Kidney (tissue), 14 donors: ENCODE results near the gene C1QTNF12. TPM values are rescaled to one million over a fixed set of nuclear protein-coding genes. Genes with fewer than 3 reads are reported as not detected.
A peak's percentile ranks its signal among the peaks of the same experiment; 100 is the strongest.

Experiments used
- DNase-seq, 5 donors: peaks; one replicate each; pipeline ENCODE4 v3.0.0-alpha.2; 2013 to 2020
- FAIRE-seq: peaks from 2 replicates; lab custom pipeline; 2012; peaks lifted over from hg19 to GRCh38; lab: Jason Lieb, UNC
- H3K27ac ChIP-seq, 2 donors: one replicate each; pipeline ENCODE4 v1.7.0; 2013; ENCODE audit warnings: low read depth in 2 of 2, low read length in 2 of 2, inconsistent platforms in 1 of 2
- H3K27me3 ChIP-seq: one replicate; pipeline ENCODE4 v1.7.1; 2013; ENCODE audit warnings: low read length, inconsistent platforms; ENCODE audit not compliant: control insufficient read depth, insufficient read depth
- H3K36me3 ChIP-seq, 3 donors: one replicate each; pipeline versions ENCODE4 v1.7.0 to v1.7.1; 2013; ENCODE audit warnings: low read length in 3 of 3, control low read depth in 1 of 3, inconsistent platforms in 1 of 3; ENCODE audit not compliant: insufficient read depth in 3 of 3, control insufficient read depth in 2 of 3
- H3K4me1 ChIP-seq, 3 donors: one replicate each; pipeline versions ENCODE4 v1.7.0 to v1.7.1; 2013; ENCODE audit warnings: low read length in 3 of 3, inconsistent platforms in 1 of 3, low read depth in 1 of 3; ENCODE audit not compliant: control insufficient read depth in 2 of 3, insufficient read depth in 2 of 3
- H3K4me3 ChIP-seq, 3 donors: one replicate each; pipeline versions ENCODE4 v1.7.0 to v1.8.1; 2013; ENCODE audit warnings: low read length in 3 of 3, control low read depth in 1 of 3, inconsistent platforms in 1 of 3
- H3K9ac ChIP-seq, 3 donors: one replicate each; pipeline versions ENCODE4 v1.7.0 to v1.7.1; 2013; ENCODE audit warnings: low read length in 3 of 3, control low read depth in 1 of 3, inconsistent platforms in 1 of 3
- H3K9me3 ChIP-seq, 3 donors: one replicate each; pipeline versions ENCODE4 v1.7.0 to v1.7.1; 2013; ENCODE audit warnings: low read length in 3 of 3, control low read depth in 1 of 3, inconsistent platforms in 1 of 3; ENCODE audit not compliant: control insufficient read depth in 2 of 3, insufficient read depth in 1 of 3
- CTCF ChIP-seq: IDR thresholded peaks from 3 replicates; pipeline ENCODE4 v1.5.1; 2012; ENCODE audit warnings: mild to moderate bottlenecking, moderate library complexity, borderline replicate concordance; ENCODE audit not compliant: insufficient read depth; ENCODE audit errors: extremely low read depth
- intact Hi-C: fragments of 100-400 bp; cut with DNase I; formaldehyde crosslinking; loops from one replicate; pipeline ENCODE4 v1.11.1; 2022
- polyA plus RNA-seq: library from polyadenylated mRNA; stranded (reverse); fragments of 350-450 nt; fragmentation: Illumina TruSeq; extraction: RNeasy Lipid Tissue Mini Kit (QIAGEN cat#74804); gene quantifications from one replicate; pipeline ENCODE4 v1.2.3, GENCODE V29; 2014; ENCODE audit warnings: low read depth, low replicate concordance; ENCODE audit not compliant: insufficient read depth
- total RNA-seq: library from RNA; stranded (reverse); fragmentation: NEBNext Ultra II Directional; extraction: Animal tissue kit (Norgen Biotek cat#: 25700); gene quantifications from one replicate; pipeline ENCODE4 v1.2.1, GENCODE V29; 2021
- donor health status: control.
- donor health status: control.
- donor health status: control.
- donor health status: control.
- donor health status: control.
- donor health status: DM: yes; HTN: yes; CAD: no.
- donor health status: Normal renal cell carcinoma (clear cell type).

C1QTNF12 gene
- total and polyA plus RNA-seq, 2 donors from 2014 or later: 3.1 to 9.9 TPM

DNA sequence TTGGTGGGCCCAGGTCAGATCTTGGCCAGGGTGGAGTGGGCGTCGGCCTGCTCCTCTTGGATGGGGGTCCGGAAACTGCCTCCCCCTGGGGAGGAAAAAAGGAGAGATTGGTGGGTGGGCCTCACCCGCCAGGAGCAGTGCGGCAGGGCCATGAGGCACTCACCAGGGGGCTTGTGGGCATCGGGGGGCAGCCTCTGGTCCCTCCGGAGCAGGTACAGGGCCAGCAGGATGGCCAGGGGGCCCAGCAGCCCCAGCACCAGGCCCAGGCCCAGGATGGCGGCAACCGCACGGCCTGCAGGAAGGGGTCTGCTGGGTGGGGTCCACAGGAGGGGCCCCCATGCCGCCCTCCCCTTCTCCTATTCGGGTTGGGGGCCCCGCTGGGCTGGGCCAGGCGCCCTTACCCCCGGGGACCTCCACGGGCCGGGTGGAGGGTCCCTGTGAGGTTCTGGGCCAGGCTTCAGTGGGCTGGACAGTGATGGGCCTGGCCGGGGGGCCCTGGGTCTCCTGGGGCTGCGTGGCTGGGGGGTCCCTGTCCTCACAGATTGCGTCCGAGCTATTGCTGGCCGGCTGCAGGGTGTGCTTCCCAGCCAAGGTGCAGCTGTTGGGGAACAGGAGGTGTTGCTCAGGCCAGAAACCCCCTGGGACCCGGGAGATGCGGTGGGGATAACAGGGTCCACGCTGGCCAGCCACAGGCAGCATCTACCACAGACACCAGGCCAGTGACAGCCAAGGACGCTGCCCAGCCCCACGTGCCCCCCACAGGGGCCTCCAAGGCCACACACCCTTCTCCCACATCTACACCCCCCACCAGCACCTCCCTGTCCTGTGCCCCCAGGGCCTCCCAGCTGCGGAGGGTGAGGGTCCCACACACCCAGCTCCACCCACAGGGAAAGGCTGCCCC lies 34.7 kb downstream of the C1QTNF12 start:
- H3K27me3 ChIP-seq: no peaks in the 10 kb centered on the region
- peaks cover 0 to 7% (median 0%) of the 10 kb centered on the region in 3 donors for H3K4me1 ChIP-seq
- no peak overlapping the region for H3K27ac ChIP-seq
- FAIRE-seq (no peak), DNase-seq (peak in 2 of 5 donors; percentile 57 to 73)
- no peak overlapping the region for H3K4me3 ChIP-seq
- no peaks in the 10 kb centered on the region for H3K36me3 ChIP-seq
- no peak for TF ChIP-seq CTCF
- no peak overlapping the region for H3K9ac ChIP-seq
- intact Hi-C loops: no loop called here
- no peaks in the 10 kb centered on the region for H3K9me3 ChIP-seq

- DNase-seq (peak in 2 of 5 donors; percentile 40 to 80), FAIRE-seq (no peak)
- Histone ChIP-seq H3K4me3 (no peak overlapping the region), H3K9ac (no peak overlapping the region), H3K27ac (no peak overlapping the region), H3K9me3 (no peaks in the 10 kb centered on the region), H3K4me1 (peaks cover 0 to 7% (median 0%) of the 10 kb centered on the region in 3 donors), H3K27me3 (no peaks in the 10 kb centered on the region), H3K36me3 (no peaks in the 10 kb centered on the region)
- TF ChIP-seq CTCF: no peak
- intact Hi-C loops: no loop called here
These were observed 35.6 kb downstream of the C1QTNF12 start for GRCh38 chr1:1210726-1211540.

GRCh38 chr1:1208713-1209433 lies 37.6 kb downstream of the C1QTNF12 start:
- Histone ChIP-seq H3K27ac (no peak overlapping the region), H3K9me3 (no peaks in the 10 kb centered on the region), H3K36me3 (no peaks in the 10 kb centered on the region), H3K4me3 (no peak overlapping the region), H3K27me3 (no peaks in the 10 kb centered on the region), H3K9ac (no peak overlapping the region), H3K4me1 (peaks cover 0 to 5% (median 0%) of the 10 kb centered on the region in 3 donors)
- DNase-seq (peak in 1 of 5 donors; percentile 75), FAIRE-seq (no peak)
- no peak for TF ChIP-seq CTCF
- intact Hi-C loops: no loop called here
